ENCODE results near the gene LRCH4.

DNA sequence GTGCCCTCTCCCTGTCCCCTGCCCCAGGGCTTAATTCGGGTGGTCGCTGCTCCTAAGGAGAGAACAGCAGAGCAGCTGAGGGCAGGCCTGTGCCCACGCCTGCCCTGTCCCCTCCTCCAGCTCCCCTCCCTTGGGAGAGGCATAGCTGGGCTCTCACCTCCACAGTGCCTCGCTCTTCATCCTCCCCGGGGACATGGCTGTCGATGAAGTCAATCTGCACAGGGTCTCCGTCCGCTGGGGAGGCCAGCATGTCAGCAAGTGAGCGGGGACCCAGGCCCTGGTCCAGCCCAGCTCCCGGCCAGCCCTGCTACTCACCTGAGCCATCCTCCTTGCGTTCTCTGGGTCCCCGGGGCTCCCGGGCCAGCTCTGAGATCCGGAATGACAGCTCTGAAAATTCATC lies 8.4 kb downstream of the LRCH4 start:
- TF ChIP-seq, protein P1, sequence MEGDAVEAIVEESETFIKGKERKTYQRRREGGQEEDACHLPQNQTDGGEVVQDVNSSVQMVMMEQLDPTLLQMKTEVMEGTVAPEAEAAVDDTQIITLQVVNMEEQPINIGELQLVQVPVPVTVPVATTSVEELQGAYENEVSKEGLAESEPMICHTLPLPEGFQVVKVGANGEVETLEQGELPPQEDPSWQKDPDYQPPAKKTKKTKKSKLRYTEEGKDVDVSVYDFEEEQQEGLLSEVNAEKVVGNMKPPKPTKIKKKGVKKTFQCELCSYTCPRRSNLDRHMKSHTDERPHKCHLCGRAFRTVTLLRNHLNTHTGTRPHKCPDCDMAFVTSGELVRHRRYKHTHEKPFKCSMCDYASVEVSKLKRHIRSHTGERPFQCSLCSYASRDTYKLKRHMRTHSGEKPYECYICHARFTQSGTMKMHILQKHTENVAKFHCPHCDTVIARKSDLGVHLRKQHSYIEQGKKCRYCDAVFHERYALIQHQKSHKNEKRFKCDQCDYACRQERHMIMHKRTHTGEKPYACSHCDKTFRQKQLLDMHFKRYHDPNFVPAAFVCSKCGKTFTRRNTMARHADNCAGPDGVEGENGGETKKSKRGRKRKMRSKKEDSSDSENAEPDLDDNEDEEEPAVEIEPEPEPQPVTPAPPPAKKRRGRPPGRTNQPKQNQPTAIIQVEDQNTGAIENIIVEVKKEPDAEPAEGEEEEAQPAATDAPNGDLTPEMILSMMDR (IDR thresholded peaks at IDR 0.05; ENCODE audit: low read depth, low read length) = no peak
- TF ChIP-seq, protein P2, sequence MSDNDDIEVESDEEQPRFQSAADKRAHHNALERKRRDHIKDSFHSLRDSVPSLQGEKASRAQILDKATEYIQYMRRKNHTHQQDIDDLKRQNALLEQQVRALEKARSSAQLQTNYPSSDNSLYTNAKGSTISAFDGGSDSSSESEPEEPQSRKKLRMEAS (IDR thresholded peaks at IDR 0.05; ENCODE audit: low read depth, low read length) = no peak
- TF ChIP-seq POLR2A (IDR thresholded peaks at IDR 0.05; ENCODE audit: extremely low read depth, insufficient read length) = no peak
- no peak for TF ChIP-seq MYC (IDR thresholded peaks at IDR 0.05; ENCODE audit: low read depth, low read length)
